Caki2 (cell line): Measurements from ENCODE around the gene GPR4. TPM values are rescaled to one million over a fixed set of nuclear protein-coding genes. Genes with fewer than 3 reads are reported as not detected.
"Not testable (repeated sequence)": the region's sequence is repeated elsewhere in the genome, so short reads cannot be mapped to it uniquely, and the experiment has no call there.

ENCODE experiments used
- DNase-seq: peaks from one replicate; pipeline ENCODE4 v3.0.0-alpha.2; 2015; ENCODE audit warnings: low read depth
- in situ Hi-C: cut with HindIII; loops from 2 replicates; pipeline ENCODE4 v1.10.0; 2016; ENCODE audit warnings: low sequenced_read_pairs, low pct_unique_long_range_greater_than_20kb, mixed read lengths
- total RNA-seq: library from RNA; depleted of rRNA; stranded (reverse); fragments of >200 nt; shearing (Covaris generic); gene quantifications from 2 replicates; pipeline ENCODE4 v1.2.3, GENCODE V29; 2014; ENCODE audit warnings: low replicate concordance

The GPR4 gene
- total RNA-seq, 1 experiment from 2014 or later: not detected

DNA sequence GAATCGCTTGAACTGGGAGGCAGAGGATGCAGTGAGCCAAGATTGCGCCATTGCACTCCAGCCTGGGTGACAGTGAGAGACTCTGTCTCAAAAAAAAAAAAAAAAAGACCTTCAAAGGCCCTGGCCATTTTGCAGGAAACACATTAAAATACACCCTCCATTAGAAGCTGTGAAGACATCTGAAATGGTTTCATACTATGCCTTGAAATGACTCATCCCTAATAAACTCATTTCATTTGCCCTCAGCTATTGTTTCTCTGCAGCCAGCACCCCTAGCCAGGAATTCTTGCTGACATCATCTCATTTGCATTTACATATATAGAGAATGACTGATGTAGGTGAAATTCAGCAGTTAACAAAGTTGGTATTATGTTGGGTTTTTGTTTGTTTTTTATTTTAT is 28.5 kb upstream of the GPR4 start:
- in situ Hi-C loops: no loop called here

GRCh38 chr19:45629704-45630103 is 27.7 kb upstream of the GPR4 start:
- in situ Hi-C loops: no loop called here
- no peak for DNase-seq

More for the DNA sequence above, 28.5 kb upstream of the GPR4 start:
- DNase-seq: peak; percentile 87

GRCh38 chr19:45628219-45628618 is 26.2 kb upstream of the GPR4 start:
- in situ Hi-C loops, DNase-seq: not testable (repeated sequence)

- DNase-seq: no peak
- in situ Hi-C loops: no loop called here
Measured at GRCh38 chr19:45623984-45624383, 22.0 kb upstream of the GPR4 start.

GRCh38 chr19:45621976-45622503 is 20.0 kb upstream of the GPR4 start:
- DNase-seq: no peak
- in situ Hi-C loops: no loop called here

GRCh38 chr19:45621389-45621788 is 19.4 kb upstream of the GPR4 start:
- no peak for DNase-seq
- in situ Hi-C loops: no loop called here

- no peak for DNase-seq
- in situ Hi-C loops: no loop called here
Measured at GRCh38 chr19:45616704-45617017, 14.6 kb upstream of the GPR4 start.

GRCh38 chr19:45615795-45616703 is 14.0 kb upstream of the GPR4 start:
- peak; percentile 92 for DNase-seq
- in situ Hi-C loops: no loop called here

- in situ Hi-C loops, DNase-seq: not testable (repeated sequence)
Measured at GRCh38 chr19:45615056-45615455, 13.0 kb upstream of the GPR4 start.

DNA sequence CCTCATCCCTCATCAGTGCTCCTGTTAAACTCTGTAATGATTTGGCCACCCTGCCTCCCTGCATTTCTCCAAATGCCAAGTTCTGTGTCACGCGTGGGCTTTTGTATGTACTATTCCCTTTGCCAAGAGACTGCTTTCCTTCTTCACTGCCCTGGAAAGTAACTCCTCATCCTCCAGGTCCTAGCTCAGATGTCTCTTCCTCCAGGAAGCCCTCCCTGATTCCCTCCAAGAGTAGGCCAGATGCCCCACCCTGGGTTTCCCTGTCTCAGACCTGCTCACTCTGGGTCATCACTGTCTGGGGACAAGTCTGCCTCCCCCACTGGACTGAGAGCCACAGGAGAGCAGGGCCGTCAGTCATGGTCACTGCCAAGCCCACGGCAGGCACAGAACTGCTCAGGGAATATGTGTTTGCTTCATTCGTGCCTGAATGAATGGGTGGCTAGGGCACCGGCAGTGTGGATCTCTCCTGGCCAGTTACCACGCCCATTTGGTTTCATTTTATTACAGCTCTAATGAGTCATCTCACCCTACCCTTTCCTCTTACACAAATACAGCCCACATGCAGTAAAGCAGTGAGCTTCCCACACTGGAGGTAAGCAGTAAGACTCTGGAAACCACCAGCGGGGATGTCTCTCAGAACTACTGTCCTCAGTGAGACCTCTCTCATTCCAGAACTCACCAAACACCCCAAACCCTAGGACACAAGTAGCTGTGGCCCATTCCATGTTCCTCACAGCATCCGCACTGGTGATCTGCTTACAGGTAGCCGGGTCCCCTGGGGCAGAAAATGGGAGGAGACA is 12.1 kb upstream of the GPR4 start:
- peak; percentile 94 for DNase-seq
- in situ Hi-C loops: no loop called here

GRCh38 chr19:45608948-45609347 is 6.9 kb upstream of the GPR4 start:
- DNase-seq: no peak
- in situ Hi-C loops: no loop called here

DNA sequence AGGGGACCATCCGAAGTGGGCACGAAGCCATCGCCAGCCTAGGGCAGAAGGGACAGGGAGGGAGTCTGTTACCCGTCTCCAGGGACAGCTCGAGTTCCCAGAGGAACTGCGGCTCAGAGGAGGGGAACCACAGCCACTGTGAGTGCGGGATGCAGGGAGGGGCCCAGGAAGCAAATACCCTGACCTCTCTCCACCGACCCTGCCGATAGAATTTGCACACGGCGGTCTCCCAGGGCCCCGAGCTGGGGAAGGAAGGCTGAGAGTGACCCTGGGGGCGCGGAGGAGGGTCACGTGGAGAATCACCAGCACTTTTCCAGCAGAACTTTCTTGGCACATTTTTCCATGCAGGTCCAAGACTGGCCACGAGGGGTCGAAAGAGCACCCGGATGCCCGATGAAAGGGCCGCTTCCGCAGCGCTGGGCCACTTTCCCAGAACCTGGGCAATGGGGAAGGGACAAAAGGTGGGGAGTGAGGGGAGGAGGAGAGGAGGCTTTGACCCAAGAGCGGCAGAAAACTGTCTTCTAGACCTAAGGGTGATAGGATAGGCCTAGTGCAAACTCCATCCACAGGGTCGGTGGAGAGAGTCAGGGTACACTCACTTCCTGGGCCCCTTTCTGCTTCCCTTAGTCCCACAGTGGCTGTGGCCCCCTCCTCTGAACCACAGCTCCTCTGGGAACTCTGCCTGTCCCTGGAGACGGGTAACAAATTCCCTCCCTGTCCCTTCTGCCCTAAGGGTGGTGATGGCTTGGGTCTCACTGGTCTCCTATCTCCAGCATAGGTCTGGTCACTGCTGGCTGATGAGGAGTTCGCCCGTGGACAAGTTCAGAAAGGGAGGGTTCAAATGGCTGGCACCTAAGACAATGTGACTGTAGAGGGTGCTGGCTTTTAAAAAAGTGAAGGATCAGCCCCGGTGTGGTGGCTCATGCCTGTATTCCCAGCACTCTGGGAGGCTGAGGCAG is 5.3 kb upstream of the GPR4 start:
- DNase-seq: peak; percentile 80

GRCh38 chr19:45601115-45601514 is 897 bp downstream of the GPR4 start:
- in situ Hi-C loops: no loop called here
- DNase-seq: no peak

More for the DNA sequence above, 5.3 kb upstream of the GPR4 start:
- in situ Hi-C loops: no loop called here

GRCh38 chr19:45600340-45600885 is 1.6 kb downstream of the GPR4 start:
- no peak for DNase-seq
- in situ Hi-C loops: no loop called here

DNA sequence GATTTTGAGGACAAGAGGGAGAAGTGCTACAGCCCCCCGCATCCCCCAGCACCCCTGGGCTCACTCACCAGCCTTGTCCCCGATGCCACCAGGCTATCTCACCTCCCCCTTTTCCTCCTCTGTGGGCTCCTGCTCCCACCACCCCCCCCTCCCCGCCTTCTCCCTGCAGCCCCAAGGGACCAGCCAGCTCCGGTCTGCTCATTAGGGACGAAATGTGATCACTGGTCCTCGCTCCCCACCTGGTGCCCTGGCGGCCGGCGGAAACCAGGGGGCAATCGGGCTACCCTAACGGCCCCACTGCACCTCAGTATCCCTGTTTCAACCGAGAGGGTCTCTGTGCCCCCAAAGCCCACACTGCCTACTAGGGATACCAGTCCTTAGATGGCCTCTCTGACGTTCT is 2.7 kb downstream of the GPR4 start:
- DNase-seq: no peak
- in situ Hi-C loops: no loop called here

DNA sequence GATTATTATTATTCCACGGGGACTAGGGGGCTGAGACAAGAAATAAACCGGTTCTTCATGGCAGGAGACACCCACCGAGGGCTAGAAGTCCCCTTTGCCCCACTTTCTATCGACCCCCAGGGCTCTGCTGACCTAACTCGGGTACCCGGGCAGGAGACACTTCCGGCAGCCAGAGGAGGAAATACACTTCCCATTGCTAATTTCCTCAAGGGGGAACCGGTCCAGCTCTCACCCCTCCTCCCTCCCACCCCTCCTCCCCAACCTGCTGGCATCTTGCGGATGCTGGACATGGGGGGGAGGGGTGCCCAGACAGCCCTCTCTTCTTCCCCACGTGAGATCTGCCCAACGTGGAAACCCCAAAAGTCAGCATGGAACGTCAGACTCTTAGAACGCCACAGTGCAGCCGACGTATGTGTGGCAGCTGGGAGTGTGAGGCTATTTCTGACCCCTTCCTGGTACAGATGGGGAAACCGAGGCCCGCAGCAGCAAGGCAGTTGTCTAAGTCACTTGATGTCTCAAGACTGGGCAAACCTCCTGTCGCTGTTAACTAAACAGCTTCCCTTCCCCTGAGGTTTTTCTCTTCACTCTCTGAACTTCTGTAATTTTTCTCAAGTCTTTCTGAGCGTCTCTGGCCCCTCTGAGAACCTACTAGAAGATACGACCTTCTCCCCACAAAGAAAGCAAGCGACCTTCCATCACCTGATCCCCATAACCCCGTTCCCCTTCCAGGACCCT is 3.6 kb downstream of the GPR4 start:
- in situ Hi-C loops: no loop called here
- no peak for DNase-seq

- in situ Hi-C loops: no loop called here
- DNase-seq: no peak
Measured at GRCh38 chr19:45597425-45598111, 4.4 kb downstream of the GPR4 start.
